Heart left ventricle (tissue), 16 donors: Measurements from ENCODE around the gene TIGIT. TPM values are rescaled to one million over a fixed set of nuclear protein-coding genes. Genes with fewer than 3 reads are reported as not detected.
A peak's percentile ranks its signal among the peaks of the same experiment; 100 is the strongest.

Source experiments
- ATAC-seq, 4 donors: fragments of 200-7000 bp; cut with Tn5 transposase; one replicate each; pipeline ENCODE4 v1.9.1; 2020 to 2022; ENCODE audit warnings: moderate library complexity in 4 of 4, mild to moderate bottlenecking in 3 of 4, moderate number of reproducible peaks in 1 of 4
- DNase-seq, 5 donors: peaks; one replicate each; pipeline ENCODE4 v3.0.0-alpha.2; 2020
- H3K27ac ChIP-seq, 12 donors: fragments of 200-600 bp; sonication (generic) in 4 of 12; one replicate each; pipeline versions ENCODE4 v1.5.0 to v1.8.0; 2016 to 2022; ENCODE audit warnings: mild to moderate bottlenecking in 2 of 12
- H3K27me3 ChIP-seq, 9 donors: fragments of 200-600 bp; sonication (generic) in 2 of 9; one replicate each; pipeline versions ENCODE4 v1.5.1 to v1.8.0; 2016 to 2022; ENCODE audit warnings: mild to moderate bottlenecking in 3 of 9
- H3K36me3 ChIP-seq, 9 donors: fragments of 200-600 bp; sonication (generic) in 2 of 9; one replicate each; pipeline versions ENCODE4 v1.5.0 to v1.8.0; 2018 to 2022; ENCODE audit warnings: mild to moderate bottlenecking in 2 of 9
- H3K4me1 ChIP-seq, 12 donors: fragments of 200-600 bp; sonication (generic) in 4 of 12; one replicate each; pipeline versions ENCODE4 v1.5.0 to v1.8.0; 2016 to 2022; ENCODE audit warnings: mild to moderate bottlenecking in 3 of 12
- H3K4me3 ChIP-seq, 12 donors: fragments of 200-600 bp; sonication (generic) in 4 of 12; one replicate each; pipeline versions ENCODE4 v1.5.0 to v1.8.0; 2017 to 2022; ENCODE audit warnings: mild to moderate bottlenecking in 9 of 12, moderate library complexity in 4 of 12
- H3K9me3 ChIP-seq, 12 donors: fragments of 200-600 bp; sonication (generic) in 4 of 12; one replicate each; pipeline versions ENCODE4 v1.5.0 to v1.8.0; 2016 to 2022; ENCODE audit warnings: mild to moderate bottlenecking in 1 of 12
- CTCF ChIP-seq, 12 donors: fragments of 200-600 bp; sonication (generic) in 4 of 12; IDR thresholded peaks; one replicate each; pipeline versions ENCODE4 v1.5.0 to v1.8.0; 2018 to 2022; ENCODE audit warnings: antibody characterized with exemption in 12 of 12, mild to moderate bottlenecking in 5 of 12
- POLR2A ChIP-seq, 2 donors: fragments of 450-650 bp; IDR thresholded peaks; one replicate each; pipeline ENCODE4 v1.6.1; 2017; ENCODE audit warnings: antibody characterized with exemption in 2 of 2, mild to moderate bottlenecking in 2 of 2, moderate library complexity in 2 of 2
- WGBS, 4 donors: extraction: QIAGEN DNeasy Blood & Tissue Kit in 2 of 4; methylation state at CpG; one replicate each; pipeline versions ENCODE4 v1.1.5 to v1.1.7; 2013 to 2018; 5-methylcytosine and 5-hydroxymethylcytosine counted together
- intact Hi-C, 10 donors: fragments of 100-400 bp; cut with DNase I; formaldehyde crosslinking; loops; one replicate each; pipeline versions ENCODE4 v1.11.1 to v1.14.2; 2022
- polyA plus RNA-seq, 2 donors: library from polyadenylated mRNA; stranded (reverse); fragments of 200-250 nt; gene quantifications; one replicate each; pipeline ENCODE4 v1.2.3, GENCODE V29; 2013
- total RNA-seq, 9 donors: library from RNA; depleted of rRNA in 2 of 9; stranded (reverse); fragments of >200 nt in 2 of 9; fragmentation: NEBNext Ultra II Directional in 3 of 9; extraction: Animal tissue kit (Norgen Biotek cat#: 25700) in 3 of 9; gene quantifications; one replicate each; pipeline versions ENCODE4 v1.1.0 to v1.2.4, GENCODE V29; 2016 to 2023
- donor health status: ischemic (EF 13 %, LVEDD 7.1; RV severe dilation, severe dysfunction).
- donor health status: healthy with polysubstance abuse.
- donor health status: DM: no; HTN: yes; CAD: no.
- donor health status: DM: no; HTN: no; CAD: no.
- donor health status: ischemic (EF 25% LVEDD 6.9; RV normal size, moderate dysfunction).
- donor health status: ischemic (EF 25% LVEDD 5.7; RV mildly dilated, moderate dysfunction).
- donor health status: healthy.
- donor health status: DM: yes; HTN: yes; CAD: no.
- donor health status: ischemic (EF 35%, LVEDD 5.7; RV mildly dilated, moderate dysfunction).
- donor health status: nonischemic (EF 11% LVEDD 7.7; RV severe dilation, severe dysfunction).
- donor health status: DM: yes; HTN: yes; CAD: no.
- donor health status: PGD.
- donor health status: ischemic (EF 29% LVEDD 5.4; RV normal size, mild dysfunction).
- donor health status: nonischemic (EF 23%, LVEDD 6.1; RV moderate dilation, normal function).

TIGIT gene
- total and polyA plus RNA-seq, 11 donors: 0.04 to 3.8 (median 0.44) TPM; not detected in 7

- no peak overlapping the region for H3K4me3 ChIP-seq
- H3K9me3 ChIP-seq: no peaks in the 10 kb centered on the region
- no peak for DNase-seq
- WGBS, 4 donors: 82 to 88% (median 86%) methylated on average over 8 of the region's 8 CpGs
- intact Hi-C loops: no loop called here
- TF ChIP-seq POLR2A (IDR thresholded peaks at IDR 0.05): no peak
- TF ChIP-seq CTCF (IDR thresholded peaks at IDR 0.05): no peak
- H3K27me3 ChIP-seq: no peaks in the 10 kb centered on the region
- no peaks in the 10 kb centered on the region for H3K36me3 ChIP-seq
- ATAC-seq: no peak
- H3K27ac ChIP-seq: peak overlapping the region in 1 of 12 donors; percentile 63
- peaks cover 0 to 3% (median 0%) of the 10 kb centered on the region in 12 donors for H3K4me1 ChIP-seq
Observed at GRCh38 chr3:114307222-114307830, 13.5 kb downstream of the TIGIT start.

- H3K27ac ChIP-seq: peak overlapping the region in 1 of 12 donors; percentile 63
- no peak for DNase-seq
- no peaks in the 10 kb centered on the region for H3K36me3 ChIP-seq
- no peak overlapping the region for H3K4me3 ChIP-seq
- no peak for TF ChIP-seq POLR2A (IDR thresholded peaks at IDR 0.05)
- peaks cover 0 to 3% (median 0%) of the 10 kb centered on the region in 12 donors for H3K4me1 ChIP-seq
- WGBS, 4 donors: 64 to 86% (median 81%) methylated on average over 3 of the region's 3 CpGs
- intact Hi-C loops: no loop called here
- H3K27me3 ChIP-seq: no peaks in the 10 kb centered on the region
- H3K9me3 ChIP-seq: no peaks in the 10 kb centered on the region
- no peak for ATAC-seq
Observed at GRCh38 chr3:114307832-114308231, 14.0 kb downstream of the TIGIT start.

GRCh38 chr3:114308377-114308776 lies 14.5 kb downstream of the TIGIT start:
- no peaks in the 10 kb centered on the region for H3K9me3 ChIP-seq
- H3K36me3 ChIP-seq: no peaks in the 10 kb centered on the region
- ATAC-seq: no peak
- DNase-seq: no peak
- no peak for TF ChIP-seq CTCF (IDR thresholded peaks at IDR 0.05)
- peaks cover 0 to 3% (median 0%) of the 10 kb centered on the region in 12 donors for H3K4me1 ChIP-seq
- H3K27ac ChIP-seq: peak overlapping the region in 1 of 12 donors; percentile 63
- H3K27me3 ChIP-seq: no peaks in the 10 kb centered on the region
- intact Hi-C loops: no loop called here
- no peak overlapping the region for H3K4me3 ChIP-seq
- 67 to 86% (median 73%) methylated on average over 2 of the region's 2 CpGs for WGBS, 4 donors

GRCh38 chr3:114308830-114309229 lies 15.0 kb downstream of the TIGIT start:
- TF ChIP-seq CTCF (IDR thresholded peaks at IDR 0.05): no peak
- DNase-seq (no peak), ATAC-seq (no peak)
- Histone ChIP-seq H3K27me3 (no peaks in the 10 kb centered on the region), H3K36me3 (peaks cover 0 to under 1% (median 0%) of the 10 kb centered on the region in 9 donors), H3K27ac (peak overlapping the region in 1 of 12 donors; percentile 63), H3K4me3 (no peak overlapping the region), H3K9me3 (no peaks in the 10 kb centered on the region), H3K4me1 (peaks cover 0 to 3% (median 0%) of the 10 kb centered on the region in 12 donors)
- 58 to 78% (median 66%) methylated on average over 5 of the region's 5 CpGs for WGBS, 4 donors
- intact Hi-C loops: no loop called here

- intact Hi-C loops: no loop called here
- 75 to 88% (median 82%) methylated on average over 2 of the region's 2 CpGs for WGBS, 4 donors
- DNase-seq (no peak), ATAC-seq (no peak)
- Histone ChIP-seq H3K9me3 (no peaks in the 10 kb centered on the region), H3K36me3 (peaks cover 0 to 12% (median 0%) of the 10 kb centered on the region in 9 donors), H3K4me1 (peaks cover 0 to 3% (median 0%) of the 10 kb centered on the region in 12 donors), H3K4me3 (no peak overlapping the region), H3K27ac (no peak overlapping the region), H3K27me3 (no peaks in the 10 kb centered on the region)
- no peak for TF ChIP-seq CTCF (IDR thresholded peaks at IDR 0.05)
- TF ChIP-seq POLR2A (IDR thresholded peaks at IDR 0.05): no peak
Observed at GRCh38 chr3:114310695-114311094, 16.9 kb downstream of the TIGIT start.
